DND-41 (cell line): ENCODE measurements around the gene ATP4B.

Experiments used
- CTCF ChIP-seq: IDR thresholded peaks from 2 replicates; pipeline ENCODE4 v1.5.1; 2012; ENCODE audit warnings: borderline replicate concordance, low read length, moderate library complexity, mild to moderate bottlenecking; ENCODE audit not compliant: poor library complexity, severe bottlenecking; ENCODE audit errors: extremely low read depth
- EZH2 ChIP-seq: IDR thresholded peaks from 3 replicates; pipeline ENCODE4 v1.6.1; 2012; ENCODE audit warnings: borderline replicate concordance, low read depth, mild to moderate bottlenecking, moderate library complexity, low read length, inconsistent platforms; ENCODE audit not compliant: severe bottlenecking

GRCh38 chr13:113622791-113623490 is 35.1 kb downstream of the ATP4B start:
- TF ChIP-seq CTCF (no peak), EZH2 (no peak)
